Central memory CD4-positive, alpha-beta T cell (primary cell): Measurements from ENCODE around the gene ASF1A.
A peak's percentile ranks its signal among the peaks of the same experiment; 100 is the strongest.
"Not testable (repeated sequence)": the region's sequence is repeated elsewhere in the genome, so short reads cannot be mapped to it uniquely, and the experiment has no call there.

Experiments used
- DNase-seq: peaks from one replicate; pipeline ENCODE4 v3.0.0; 2022
- total RNA-seq, 3 experiments: gene quantifications; one replicate each; lab custom pipeline; 2026; lab: John Stamatoyannopoulos, UW

The ASF1A gene
- total RNA-seq = 27.4 to 118 (median 102) reads per million in 3 experiments

- DNase-seq = peak; percentile 97
Measured at GRCh38 chr6:118893807-118894424, at the start of gene ASF1A. Gene ASF1A, plus strand, starts transcription at chr6:118894152. Its CDS starts 262 bp downstream, at chr6:118894414.

GRCh38 chr6:118844915-118845314 is 49.0 kb upstream of the ASF1A start:
- no peak for DNase-seq

- DNase-seq = no peak
Measured at GRCh38 chr6:118853408-118853807, 40.5 kb upstream of the ASF1A start.

GRCh38 chr6:118856301-118856700 is 37.7 kb upstream of the ASF1A start:
- DNase-seq = no peak

- no peak for DNase-seq
Measured at GRCh38 chr6:118859517-118860064, 34.4 kb upstream of the ASF1A start.

- DNase-seq = no peak
Measured at GRCh38 chr6:118860363-118860762, 33.6 kb upstream of the ASF1A start.

GRCh38 chr6:118860880-118861279 is 33.1 kb upstream of the ASF1A start:
- DNase-seq = no peak

GRCh38 chr6:118862443-118862842 is 31.5 kb upstream of the ASF1A start:
- DNase-seq = no peak

GRCh38 chr6:118864341-118865099 is 29.4 kb upstream of the ASF1A start:
- DNase-seq = no peak

GRCh38 chr6:118865100-118865391 is 28.9 kb upstream of the ASF1A start:
- no peak for DNase-seq

GRCh38 chr6:118867181-118867580 is 26.8 kb upstream of the ASF1A start:
- no peak for DNase-seq

GRCh38 chr6:118868901-118869300 is 25.1 kb upstream of the ASF1A start:
- DNase-seq = not testable (repeated sequence)

- DNase-seq = no peak
Measured at GRCh38 chr6:118869350-118869749, 24.6 kb upstream of the ASF1A start.

- DNase-seq = no peak
Measured at GRCh38 chr6:118869894-118870589, 23.9 kb upstream of the ASF1A start.

- no peak for DNase-seq
Measured at GRCh38 chr6:118871331-118871730, 22.6 kb upstream of the ASF1A start.

GRCh38 chr6:118872318-118872717 is 21.6 kb upstream of the ASF1A start:
- DNase-seq = no peak

- DNase-seq = no peak
Measured at GRCh38 chr6:118872726-118873125, 21.2 kb upstream of the ASF1A start.

GRCh38 chr6:118873239-118873638 is 20.7 kb upstream of the ASF1A start:
- no peak for DNase-seq

GRCh38 chr6:118875672-118876071 is 18.3 kb upstream of the ASF1A start:
- no peak for DNase-seq

- DNase-seq = no peak
Measured at GRCh38 chr6:118876198-118876597, 17.8 kb upstream of the ASF1A start.

- no peak for DNase-seq
Measured at GRCh38 chr6:118876814-118877213, 17.1 kb upstream of the ASF1A start.

GRCh38 chr6:118877806-118878205 is 16.1 kb upstream of the ASF1A start:
- DNase-seq = no peak

- DNase-seq = no peak
Measured at GRCh38 chr6:118881440-118882313, 12.3 kb upstream of the ASF1A start.
